Panc1 (cell line): ENCODE data around the gene FKBP1B.

ENCODE experiments used
- POLR2AphosphoS5 ChIP-seq: IDR thresholded peaks from 2 replicates; pipeline ENCODE4 v1.6.1; 2012; ENCODE audit warnings: mild to moderate bottlenecking, low read depth, low read length, moderate library complexity
- TCF7L2 ChIP-seq: IDR thresholded peaks from 2 replicates; pipeline ENCODE4 v1.6.1; 2011; ENCODE audit warnings: mild to moderate bottlenecking, low read depth, low read length, inconsistent platforms
- TF ChIP-seq, protein P1 (sequence below): fragments of 450-650 bp; IDR thresholded peaks from 2 replicates; pipeline ENCODE4 v1.5.1; 2017; ENCODE audit warnings: mild to moderate bottlenecking

DNA sequence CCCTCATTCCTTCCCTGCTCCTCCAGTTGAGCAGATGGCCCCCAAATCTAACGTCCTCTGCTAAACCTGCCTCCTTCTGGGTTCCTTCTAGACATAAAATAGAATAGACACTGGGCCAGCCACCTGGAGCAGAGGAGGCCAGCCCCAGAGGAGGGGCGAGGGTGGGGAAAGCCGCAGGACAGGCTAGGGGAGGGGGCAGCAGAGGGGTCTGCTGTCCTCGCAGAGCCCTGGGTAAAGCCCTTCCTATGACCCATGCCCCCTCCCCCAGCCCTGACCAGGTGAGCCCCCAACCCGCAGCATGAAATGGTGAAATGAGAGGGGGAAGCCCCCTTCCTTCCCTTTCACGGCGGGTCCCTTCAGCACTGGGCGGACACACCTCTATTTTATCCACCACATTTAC lies 31.8 kb upstream of the FKBP1B start:
- TF ChIP-seq, protein P1, sequence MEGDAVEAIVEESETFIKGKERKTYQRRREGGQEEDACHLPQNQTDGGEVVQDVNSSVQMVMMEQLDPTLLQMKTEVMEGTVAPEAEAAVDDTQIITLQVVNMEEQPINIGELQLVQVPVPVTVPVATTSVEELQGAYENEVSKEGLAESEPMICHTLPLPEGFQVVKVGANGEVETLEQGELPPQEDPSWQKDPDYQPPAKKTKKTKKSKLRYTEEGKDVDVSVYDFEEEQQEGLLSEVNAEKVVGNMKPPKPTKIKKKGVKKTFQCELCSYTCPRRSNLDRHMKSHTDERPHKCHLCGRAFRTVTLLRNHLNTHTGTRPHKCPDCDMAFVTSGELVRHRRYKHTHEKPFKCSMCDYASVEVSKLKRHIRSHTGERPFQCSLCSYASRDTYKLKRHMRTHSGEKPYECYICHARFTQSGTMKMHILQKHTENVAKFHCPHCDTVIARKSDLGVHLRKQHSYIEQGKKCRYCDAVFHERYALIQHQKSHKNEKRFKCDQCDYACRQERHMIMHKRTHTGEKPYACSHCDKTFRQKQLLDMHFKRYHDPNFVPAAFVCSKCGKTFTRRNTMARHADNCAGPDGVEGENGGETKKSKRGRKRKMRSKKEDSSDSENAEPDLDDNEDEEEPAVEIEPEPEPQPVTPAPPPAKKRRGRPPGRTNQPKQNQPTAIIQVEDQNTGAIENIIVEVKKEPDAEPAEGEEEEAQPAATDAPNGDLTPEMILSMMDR, result no peak
- TF ChIP-seq POLR2AphosphoS5 (no peak), TCF7L2 (no peak)
